Endodermal cell (in vitro differentiated cells): ENCODE data around the gene SEPTIN12. TPM values are rescaled to one million over a fixed set of nuclear protein-coding genes. Genes with fewer than 3 reads are reported as not detected.

Experiments used
- DNase-seq: peaks from one replicate; pipeline ENCODE4 v3.0.0-alpha.2; 2017
- H3K27ac ChIP-seq: 2 replicates; pipeline ENCODE4 v1.5.1; 2013; ENCODE audit warnings: mild to moderate bottlenecking, low read depth, low read length, moderate library complexity
- H3K27me3 ChIP-seq: 2 replicates; pipeline ENCODE4 v1.6.1; 2013; ENCODE audit warnings: mild to moderate bottlenecking, low read length, moderate library complexity; ENCODE audit not compliant: insufficient read depth, control insufficient read depth, poor library complexity, severe bottlenecking
- H3K36me3 ChIP-seq: 2 replicates; pipeline ENCODE4 v1.7.0; 2013; ENCODE audit warnings: mild to moderate bottlenecking, low read length, moderate library complexity; ENCODE audit not compliant: control insufficient read depth, insufficient read depth
- H3K4me1 ChIP-seq: one replicate; pipeline ENCODE4 v1.7.0; 2013; ENCODE audit warnings: low read length; ENCODE audit not compliant: control insufficient read depth, insufficient read depth
- H3K4me3 ChIP-seq: 2 replicates; pipeline ENCODE4 v1.5.1; 2013; ENCODE audit warnings: mild to moderate bottlenecking, low read length, moderate library complexity
- H3K9ac ChIP-seq: 2 replicates; pipeline ENCODE4 v1.6.1; 2013; ENCODE audit warnings: mild to moderate bottlenecking, low read length, moderate library complexity; ENCODE audit not compliant: poor library complexity, severe bottlenecking; ENCODE audit errors: extremely low read depth
- H3K9me3 ChIP-seq: 2 replicates; pipeline ENCODE4 v1.6.1; 2013; ENCODE audit warnings: mild to moderate bottlenecking, low read length, moderate library complexity; ENCODE audit not compliant: control insufficient read depth
- H3K27ac Mint-ChIP-seq: 2 replicates; pipeline ENCODE4 v1.8.0; 2020; ENCODE audit warnings: mixed read lengths
- H3K27me3 Mint-ChIP-seq: 2 replicates; pipeline ENCODE4 v1.8.0; 2021; ENCODE audit warnings: mild to moderate bottlenecking, mixed read lengths; ENCODE audit not compliant: insufficient read depth
- H3K36me3 Mint-ChIP-seq: 2 replicates; pipeline ENCODE4 v1.8.0; 2020; ENCODE audit warnings: low read depth, mixed read lengths
- H3K4me1 Mint-ChIP-seq: 2 replicates; pipeline ENCODE4 v1.8.0; 2020; ENCODE audit warnings: mixed read lengths
- H3K4me3 Mint-ChIP-seq: 2 replicates; pipeline ENCODE4 v1.8.0; 2020; ENCODE audit warnings: mild to moderate bottlenecking, moderate library complexity, mixed read lengths
- H3K9me3 Mint-ChIP-seq: 2 replicates; pipeline ENCODE4 v1.8.0; 2020; ENCODE audit warnings: mild to moderate bottlenecking, mixed read lengths
- WGBS, 2 experiments: methylation state at CpG; one replicate each; pipeline versions ENCODE4 v1.1.5 to v1.1.7; 2013; ENCODE audit warnings: missing lambda C conversion rate in 2 of 2, mixed read lengths in 1 of 2; ENCODE audit not compliant: insufficient coverage in 1 of 2, insufficient read length in 1 of 2; 5-methylcytosine and 5-hydroxymethylcytosine counted together
- total RNA-seq, 2 donors: library from RNA; stranded (reverse); fragmentation: NEBNext Ultra II Directional in 1 of 2; extraction: Animal tissue kit (Norgen Biotek cat#: 25700) in 1 of 2; gene quantifications; 2 replicates in 1 of 2; 3 replicates in 1 of 2; pipeline ENCODE4 v1.2.1, GENCODE V29; 2021
- TF ChIP-seq, protein P1 (sequence below): fragments of 200-600 bp; sonication (generic); conservative IDR thresholded peaks from 2 replicates; pipeline ENCODE4 v1.5.0; 2021; ENCODE audit warnings: antibody characterized with exemption, mild to moderate bottlenecking

SEPTIN12 gene
- total RNA-seq, 2 donors from 2014 or later = 0.40 to 0.73 TPM

DNA sequence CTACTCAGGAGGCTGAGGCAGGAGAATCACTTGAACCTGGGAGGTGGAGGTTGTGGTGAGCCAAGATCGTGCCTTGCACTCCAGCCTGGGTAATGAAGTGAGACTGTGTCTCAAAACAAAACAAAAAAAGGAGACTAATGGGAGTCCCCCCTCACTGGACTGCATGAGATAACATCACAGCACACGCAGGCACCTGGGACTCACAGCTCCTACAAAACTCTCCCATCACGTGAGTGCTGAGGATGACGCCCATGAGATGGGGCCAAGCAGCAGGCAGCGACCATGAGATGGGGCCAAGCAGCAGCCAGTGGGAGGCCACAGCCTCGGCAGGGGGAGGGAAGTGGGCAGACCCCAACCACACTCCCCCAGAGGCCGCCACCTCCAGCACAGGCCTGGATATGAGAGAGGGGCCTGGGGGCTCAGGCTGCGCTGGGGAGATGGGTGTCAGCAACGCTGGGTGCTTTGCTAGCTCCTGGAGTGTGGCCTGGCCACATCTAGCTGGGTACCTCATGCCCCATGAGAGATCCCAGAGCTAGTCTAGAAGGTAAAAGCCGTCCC is 38.4 kb downstream of the SEPTIN12 start:
- no peak overlapping the region for H3K27ac ChIP-seq
- Mint-ChIP-seq H3K27me3 (no peaks in the 10 kb centered on the region), H3K27ac (no peak overlapping the region), H3K9me3 (peaks cover 2% of the 10 kb centered on the region), H3K36me3 (peaks cover 21% of the 10 kb centered on the region), H3K4me3 (no peak overlapping the region), H3K4me1 (no peaks in the 10 kb centered on the region)
- WGBS, 2 experiments = 92 to 98% methylated on average over 7 to 10 of the region's 10 CpGs
- DNase-seq = no peak
- H3K4me3 ChIP-seq = no peak overlapping the region
- H3K4me1 ChIP-seq = no peaks in the 10 kb centered on the region
- no peak overlapping the region for H3K9ac ChIP-seq
- H3K9me3 ChIP-seq = peaks cover 2% of the 10 kb centered on the region
- H3K36me3 ChIP-seq = peaks cover 29% of the 10 kb centered on the region
- no peaks in the 10 kb centered on the region for H3K27me3 ChIP-seq
- TF ChIP-seq, protein P1, sequence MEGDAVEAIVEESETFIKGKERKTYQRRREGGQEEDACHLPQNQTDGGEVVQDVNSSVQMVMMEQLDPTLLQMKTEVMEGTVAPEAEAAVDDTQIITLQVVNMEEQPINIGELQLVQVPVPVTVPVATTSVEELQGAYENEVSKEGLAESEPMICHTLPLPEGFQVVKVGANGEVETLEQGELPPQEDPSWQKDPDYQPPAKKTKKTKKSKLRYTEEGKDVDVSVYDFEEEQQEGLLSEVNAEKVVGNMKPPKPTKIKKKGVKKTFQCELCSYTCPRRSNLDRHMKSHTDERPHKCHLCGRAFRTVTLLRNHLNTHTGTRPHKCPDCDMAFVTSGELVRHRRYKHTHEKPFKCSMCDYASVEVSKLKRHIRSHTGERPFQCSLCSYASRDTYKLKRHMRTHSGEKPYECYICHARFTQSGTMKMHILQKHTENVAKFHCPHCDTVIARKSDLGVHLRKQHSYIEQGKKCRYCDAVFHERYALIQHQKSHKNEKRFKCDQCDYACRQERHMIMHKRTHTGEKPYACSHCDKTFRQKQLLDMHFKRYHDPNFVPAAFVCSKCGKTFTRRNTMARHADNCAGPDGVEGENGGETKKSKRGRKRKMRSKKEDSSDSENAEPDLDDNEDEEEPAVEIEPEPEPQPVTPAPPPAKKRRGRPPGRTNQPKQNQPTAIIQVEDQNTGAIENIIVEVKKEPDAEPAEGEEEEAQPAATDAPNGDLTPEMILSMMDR = no peak

GRCh38 chr16:4748682-4749411 is 39.3 kb downstream of the SEPTIN12 start:
- no peak overlapping the region for H3K4me3 Mint-ChIP-seq
- H3K36me3 ChIP-seq = peaks cover 25% of the 10 kb centered on the region
- H3K27me3 Mint-ChIP-seq = no peaks in the 10 kb centered on the region
- 94 to 97% methylated on average over 9 to 16 of the region's 16 CpGs for WGBS, 2 experiments
- no peak overlapping the region for H3K4me3 ChIP-seq
- no peak overlapping the region for H3K27ac ChIP-seq
- H3K4me1 Mint-ChIP-seq = no peaks in the 10 kb centered on the region
- no peak overlapping the region for H3K9ac ChIP-seq
- H3K27me3 ChIP-seq = no peaks in the 10 kb centered on the region
- no peaks in the 10 kb centered on the region for H3K4me1 ChIP-seq
- no peaks in the 10 kb centered on the region for H3K9me3 ChIP-seq
- peaks cover 16% of the 10 kb centered on the region for H3K36me3 Mint-ChIP-seq
- no peak for DNase-seq
- no peak overlapping the region for H3K27ac Mint-ChIP-seq
- H3K9me3 Mint-ChIP-seq = no peaks in the 10 kb centered on the region
- TF ChIP-seq, protein P1 = no peak

DNA sequence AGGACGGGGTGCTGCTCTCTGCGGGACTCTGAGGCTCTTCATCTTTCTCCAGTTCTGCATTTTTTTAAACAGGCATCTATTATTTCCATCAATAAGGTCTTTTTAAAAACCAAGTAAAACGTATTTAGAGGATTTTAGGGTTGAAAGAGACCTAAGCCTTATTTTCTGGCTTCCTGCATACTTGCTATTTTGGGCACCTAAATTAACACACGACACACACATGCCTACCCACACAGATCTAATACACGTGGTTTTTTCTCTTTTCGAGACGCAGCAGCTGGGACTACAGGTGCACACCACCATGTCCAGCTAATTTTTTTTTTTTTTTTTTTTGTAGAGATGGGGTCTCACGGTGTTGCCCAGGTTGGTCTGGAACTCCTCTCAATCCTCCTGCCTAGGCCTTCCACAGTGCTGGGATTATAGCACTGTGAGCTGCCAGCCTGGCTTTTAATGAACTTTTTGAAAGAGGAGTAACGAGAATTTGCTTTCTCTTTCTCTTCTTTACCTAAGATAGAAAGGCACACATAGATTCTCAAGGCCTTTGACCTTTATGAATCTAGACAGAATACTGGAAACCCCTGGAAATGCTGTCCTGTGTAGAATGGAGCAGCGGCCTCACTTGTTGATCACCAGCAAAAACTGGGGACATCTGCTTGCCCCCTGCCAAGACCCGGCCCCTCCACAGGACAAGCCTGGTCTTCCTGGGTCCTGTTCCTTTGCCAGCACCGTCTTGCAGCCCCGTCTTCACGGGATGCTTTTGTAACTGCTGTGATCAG is 40.1 kb downstream of the SEPTIN12 start:
- H3K27me3 Mint-ChIP-seq = peaks cover 1% of the 10 kb centered on the region
- no peaks in the 10 kb centered on the region for H3K9me3 Mint-ChIP-seq
- H3K4me1 ChIP-seq = no peaks in the 10 kb centered on the region
- H3K4me3 Mint-ChIP-seq = no peak overlapping the region
- peaks cover 12% of the 10 kb centered on the region for H3K36me3 Mint-ChIP-seq
- no peak overlapping the region for H3K9ac ChIP-seq
- H3K9me3 ChIP-seq = no peaks in the 10 kb centered on the region
- no peak for DNase-seq
- no peak overlapping the region for H3K4me3 ChIP-seq
- no peak overlapping the region for H3K27ac Mint-ChIP-seq
- no peaks in the 10 kb centered on the region for H3K4me1 Mint-ChIP-seq
- no peaks in the 10 kb centered on the region for H3K27me3 ChIP-seq
- no peak overlapping the region for H3K27ac ChIP-seq
- H3K36me3 ChIP-seq = peaks cover 18% of the 10 kb centered on the region
- WGBS, 2 experiments = 88 to 100% methylated on average over 3 to 13 of the region's 14 CpGs
- TF ChIP-seq, protein P1 = no peak
